Keratinocyte (primary cell): ENCODE results near the gene SLC51B.

ENCODE experiments used
- EZH2 ChIP-seq: IDR thresholded peaks from one replicate; pipeline ENCODE4 v1.6.1; 2012; ENCODE audit warnings: inconsistent platforms, mild to moderate bottlenecking, low read length, moderate library complexity
- TF ChIP-seq, protein P1 (sequence below), 3 experiments: IDR thresholded peaks in 1 of 3; conservative IDR thresholded peaks in 1 of 3; optimal IDR thresholded peaks in 1 of 3; 2 replicates in 2 of 3; 3 replicates in 1 of 3; pipeline versions ENCODE3 to v1.5.1; 2011; ENCODE audit warnings: low read length in 3 of 3, mild to moderate bottlenecking in 3 of 3, moderate library complexity in 2 of 3, control low read depth in 1 of 3, inconsistent platforms in 1 of 3; ENCODE audit not compliant: insufficient read depth in 2 of 3; ENCODE audit errors: extremely low read depth in 1 of 3

DNA sequence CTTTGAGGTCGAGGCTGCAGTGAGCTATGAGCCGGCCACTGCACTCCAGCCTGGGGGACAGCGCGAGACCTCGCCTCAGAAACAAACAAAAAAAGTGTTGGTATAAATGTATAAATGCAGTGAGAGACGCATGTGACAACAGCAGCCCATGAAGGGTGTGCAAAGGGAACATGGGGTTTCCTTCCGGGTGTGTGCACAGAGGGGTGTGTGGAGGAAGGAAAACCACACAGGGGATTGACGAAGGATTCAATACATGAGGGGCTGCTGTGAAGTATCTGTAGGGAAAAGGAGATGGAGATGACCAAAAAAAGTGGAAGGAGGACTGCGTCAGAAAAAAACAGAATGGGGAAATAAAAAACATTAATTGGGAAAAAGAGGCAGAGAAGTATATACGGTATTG lies 16.8 kb upstream of the SLC51B start:
- TF ChIP-seq, protein P1, sequence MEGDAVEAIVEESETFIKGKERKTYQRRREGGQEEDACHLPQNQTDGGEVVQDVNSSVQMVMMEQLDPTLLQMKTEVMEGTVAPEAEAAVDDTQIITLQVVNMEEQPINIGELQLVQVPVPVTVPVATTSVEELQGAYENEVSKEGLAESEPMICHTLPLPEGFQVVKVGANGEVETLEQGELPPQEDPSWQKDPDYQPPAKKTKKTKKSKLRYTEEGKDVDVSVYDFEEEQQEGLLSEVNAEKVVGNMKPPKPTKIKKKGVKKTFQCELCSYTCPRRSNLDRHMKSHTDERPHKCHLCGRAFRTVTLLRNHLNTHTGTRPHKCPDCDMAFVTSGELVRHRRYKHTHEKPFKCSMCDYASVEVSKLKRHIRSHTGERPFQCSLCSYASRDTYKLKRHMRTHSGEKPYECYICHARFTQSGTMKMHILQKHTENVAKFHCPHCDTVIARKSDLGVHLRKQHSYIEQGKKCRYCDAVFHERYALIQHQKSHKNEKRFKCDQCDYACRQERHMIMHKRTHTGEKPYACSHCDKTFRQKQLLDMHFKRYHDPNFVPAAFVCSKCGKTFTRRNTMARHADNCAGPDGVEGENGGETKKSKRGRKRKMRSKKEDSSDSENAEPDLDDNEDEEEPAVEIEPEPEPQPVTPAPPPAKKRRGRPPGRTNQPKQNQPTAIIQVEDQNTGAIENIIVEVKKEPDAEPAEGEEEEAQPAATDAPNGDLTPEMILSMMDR (optimal IDR thresholded peaks at IDR 0.05 in 1 of 3, IDR thresholded peaks at IDR 0.05 in 1 of 3, conservative IDR thresholded peaks at IDR 0.05 in 1 of 3; ENCODE audit: extremely low read depth in 1 of 3, insufficient read depth in 2 of 3, low read length in 3 of 3): no peak
- no peak for TF ChIP-seq EZH2
